ENCODE results near the gene ST6GALNAC3. TPM values are rescaled to one million over a fixed set of nuclear protein-coding genes. Genes with fewer than 3 reads are reported as not detected.

Gene ST6GALNAC3
- total RNA-seq, 4 donors from 2014 or later, result 1.00 to 5.7 (median 1.9) TPM; not detected in 1

- in situ Hi-C loops (cut with MboI; ENCODE audit: low pct_ligation_motif_present in 1 of 4, low pct_unique_long_range_greater_than_20kb in 1 of 4, low sequenced_read_pairs in 3 of 4) (loop anchor here (25.0 kb wide), 1 partner anchor 967 kb away; no protein-coding TSS in a partner anchor), intact Hi-C loops (cut with DNase I; ENCODE audit: low total_unique reads) (no loop called here)
- 89 to 100% methylated on average over 1 to 2 of the region's 2 CpGs for WGBS, 2 donors (ENCODE audit: low coverage in 1 of 2)
- Histone ChIP-seq H3K4me1 (no peaks in the 10 kb centered on the region), H3K27ac (no peak overlapping the region), H3K27me3 (no peaks in the 10 kb centered on the region), H3K36me3 (no peaks in the 10 kb centered on the region), H3K4me3 (no peak overlapping the region), H3K9me3 (peaks cover 0 to 5% of the 10 kb centered on the region in 2 donors)
- no peak for DNase-seq
- TF ChIP-seq POLR2A (IDR thresholded peaks at IDR 0.05), result no peak
- TF ChIP-seq EP300 (IDR thresholded peaks at IDR 0.05; ENCODE audit: low read depth), result no peak
- no peak for TF ChIP-seq POLR2AphosphoS5 (IDR thresholded peaks at IDR 0.05)
These were observed 95.5 kb downstream of the ST6GALNAC3 start for GRCh38 chr1:76170084-76170483.

GRCh38 chr1:76170513-76170912, 96.0 kb downstream of the ST6GALNAC3 start:
- H3K36me3 ChIP-seq, result no peaks in the 10 kb centered on the region
- in situ Hi-C loops (cut with MboI; ENCODE audit: low pct_ligation_motif_present in 1 of 4, low pct_unique_long_range_greater_than_20kb in 1 of 4, low sequenced_read_pairs in 3 of 4), result loop anchor here (25.0 kb wide), 1 partner anchor 967 kb away; no protein-coding TSS in a partner anchor
- no peak overlapping the region for H3K4me3 ChIP-seq
- H3K4me1 ChIP-seq, result no peaks in the 10 kb centered on the region
- H3K27ac ChIP-seq, result no peak overlapping the region
- intact Hi-C loops (cut with DNase I; ENCODE audit: low total_unique reads), result no loop called here
- 68 to 79% methylated on average over 2 of the region's 2 CpGs for WGBS, 2 donors (ENCODE audit: low coverage in 1 of 2)
- TF ChIP-seq POLR2AphosphoS5 (IDR thresholded peaks at IDR 0.05) (no peak), POLR2A (IDR thresholded peaks at IDR 0.05) (no peak), EP300 (IDR thresholded peaks at IDR 0.05; ENCODE audit: low read depth) (no peak), CTCF (IDR thresholded peaks at IDR 0.05) (no peak)
- peaks cover 0 to 5% of the 10 kb centered on the region in 2 donors for H3K9me3 ChIP-seq
- DNase-seq, result no peak
- no peaks in the 10 kb centered on the region for H3K27me3 ChIP-seq

- TF ChIP-seq POLR2AphosphoS5 (IDR thresholded peaks at IDR 0.05) (no peak), EP300 (IDR thresholded peaks at IDR 0.05; ENCODE audit: low read depth) (no peak), POLR2A (IDR thresholded peaks at IDR 0.05) (no peak), CTCF (IDR thresholded peaks at IDR 0.05) (no peak)
- in situ Hi-C loops (cut with MboI; ENCODE audit: low pct_ligation_motif_present in 1 of 4, low pct_unique_long_range_greater_than_20kb in 1 of 4, low sequenced_read_pairs in 3 of 4), result no loop called here
- Histone ChIP-seq H3K36me3 (no peaks in the 10 kb centered on the region), H3K27ac (no peak overlapping the region), H3K4me1 (no peaks in the 10 kb centered on the region), H3K4me3 (no peak overlapping the region), H3K9me3 (no peaks in the 10 kb centered on the region), H3K27me3 (no peaks in the 10 kb centered on the region)
- intact Hi-C loops (cut with DNase I; ENCODE audit: low total_unique reads), result no loop called here
- WGBS, 2 donors (ENCODE audit: low coverage in 1 of 2), result 57% methylated on average over 2 of the region's 2 CpGs; no CpG with 5 or more reads in 1 of the 2 donors
- no peak for DNase-seq
These were observed 101.5 kb downstream of the ST6GALNAC3 start for GRCh38 chr1:76176000-76176399.

- H3K27me3 ChIP-seq, result no peaks in the 10 kb centered on the region
- no peaks in the 10 kb centered on the region for H3K36me3 ChIP-seq
- in situ Hi-C loops (cut with MboI; ENCODE audit: low pct_ligation_motif_present in 1 of 4, low pct_unique_long_range_greater_than_20kb in 1 of 4, low sequenced_read_pairs in 3 of 4) (no loop called here), intact Hi-C loops (cut with DNase I; ENCODE audit: low total_unique reads) (no loop called here)
- WGBS, 2 donors (ENCODE audit: low coverage in 1 of 2), result 86 to 89% methylated on average over 2 to 8 of the region's 8 CpGs
- H3K27ac ChIP-seq, result no peak overlapping the region
- H3K4me1 ChIP-seq, result no peaks in the 10 kb centered on the region
- no peaks in the 10 kb centered on the region for H3K9me3 ChIP-seq
- no peak for DNase-seq
- TF ChIP-seq EP300 (IDR thresholded peaks at IDR 0.05; ENCODE audit: low read depth), result no peak
- TF ChIP-seq POLR2A (IDR thresholded peaks at IDR 0.05), result no peak
- TF ChIP-seq POLR2AphosphoS5 (IDR thresholded peaks at IDR 0.05), result no peak
- no peak for TF ChIP-seq CTCF (IDR thresholded peaks at IDR 0.05)
- H3K4me3 ChIP-seq, result no peak overlapping the region
These were observed 103.1 kb downstream of the ST6GALNAC3 start for GRCh38 chr1:76177615-76178014.

GRCh38 chr1:76179219-76179698, 104.7 kb downstream of the ST6GALNAC3 start:
- Histone ChIP-seq H3K4me3 (no peak overlapping the region), H3K4me1 (no peaks in the 10 kb centered on the region), H3K27me3 (no peaks in the 10 kb centered on the region), H3K9me3 (no peaks in the 10 kb centered on the region), H3K27ac (no peak overlapping the region), H3K36me3 (no peaks in the 10 kb centered on the region)
- in situ Hi-C loops (cut with MboI; ENCODE audit: low pct_ligation_motif_present in 1 of 4, low pct_unique_long_range_greater_than_20kb in 1 of 4, low sequenced_read_pairs in 3 of 4) (no loop called here), intact Hi-C loops (cut with DNase I; ENCODE audit: low total_unique reads) (no loop called here)
- no peak for DNase-seq
- no peak for TF ChIP-seq POLR2AphosphoS5 (IDR thresholded peaks at IDR 0.05)
- no peak for TF ChIP-seq CTCF (IDR thresholded peaks at IDR 0.05)
- TF ChIP-seq EP300 (IDR thresholded peaks at IDR 0.05; ENCODE audit: low read depth), result no peak
- TF ChIP-seq POLR2A (IDR thresholded peaks at IDR 0.05), result no peak
